HG03457 (cell line): ENCODE data around the gene AQP5.

ENCODE experiments used
- ATAC-seq: cut with Tn5 transposase; IDR thresholded peaks from one replicate; pipeline ENCODE4 v1.9.1; 2021; ENCODE audit warnings: moderate number of reproducible peaks; ENCODE audit not compliant: unreplicated experiment

Gene AQP5

DNA sequence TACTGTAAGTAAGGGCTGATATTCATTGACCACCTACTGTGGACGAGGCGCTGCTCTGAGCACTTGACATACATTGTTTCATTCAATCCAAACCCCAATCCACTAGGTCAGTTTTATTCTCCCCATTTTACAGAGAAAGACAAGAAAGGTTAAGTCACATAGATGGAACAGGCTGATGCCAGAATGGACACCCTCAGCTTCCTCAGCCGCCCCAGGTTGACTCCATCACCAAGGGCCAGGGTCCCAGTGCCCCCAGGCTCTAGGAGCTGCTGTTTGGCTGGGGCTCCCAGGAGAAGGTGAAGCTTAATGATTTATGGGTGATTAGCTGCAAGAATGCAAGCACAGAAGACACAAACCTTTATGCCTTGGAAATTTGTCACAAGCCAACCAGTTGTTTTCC, 11.8 kb upstream of the AQP5 start:
- ATAC-seq: no peak

GRCh38 chr12:49950273-49951251, 11.1 kb upstream of the AQP5 start, which contains the start of gene AQP2:
Gene AQP2 (plus strand): TSS chr12:49950737. CDS start chr12:49950831, 94 bp downstream.
- ATAC-seq: no peak

GRCh38 chr12:49951411-49952240, 10.0 kb upstream of the AQP5 start:
- no peak for ATAC-seq

DNA sequence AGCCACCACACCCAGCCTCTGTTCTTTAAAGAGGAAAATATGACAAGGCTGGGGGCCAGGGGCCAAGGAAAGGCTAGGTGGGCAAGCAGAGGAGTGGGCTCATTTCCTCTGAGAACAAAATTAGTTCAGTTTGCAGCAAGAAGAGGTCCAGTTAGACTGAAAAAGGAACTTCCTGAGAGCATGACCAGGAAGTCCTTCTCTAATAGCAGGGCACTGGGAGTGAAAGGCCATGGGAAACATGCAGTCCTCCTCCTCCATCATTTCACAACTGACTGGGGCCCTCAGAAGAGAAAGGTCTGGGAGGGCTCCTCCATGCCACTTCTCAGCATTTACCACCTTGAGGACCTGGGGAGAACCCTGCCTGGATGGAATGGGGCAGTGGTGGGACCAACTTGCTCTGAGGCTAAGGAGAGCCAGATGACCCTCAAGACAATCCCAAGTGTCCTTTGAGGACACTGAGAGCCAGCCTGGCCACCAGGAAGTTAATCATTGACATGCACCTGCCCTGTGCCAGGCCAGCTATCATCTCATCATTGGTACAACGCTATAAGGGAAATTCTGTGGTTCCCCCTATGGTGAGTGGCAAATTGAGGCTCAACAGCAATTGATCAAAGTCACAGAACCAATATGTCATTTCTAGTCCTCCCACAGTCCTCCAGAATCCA, 9.1 kb upstream of the AQP5 start:
- no peak for ATAC-seq

DNA sequence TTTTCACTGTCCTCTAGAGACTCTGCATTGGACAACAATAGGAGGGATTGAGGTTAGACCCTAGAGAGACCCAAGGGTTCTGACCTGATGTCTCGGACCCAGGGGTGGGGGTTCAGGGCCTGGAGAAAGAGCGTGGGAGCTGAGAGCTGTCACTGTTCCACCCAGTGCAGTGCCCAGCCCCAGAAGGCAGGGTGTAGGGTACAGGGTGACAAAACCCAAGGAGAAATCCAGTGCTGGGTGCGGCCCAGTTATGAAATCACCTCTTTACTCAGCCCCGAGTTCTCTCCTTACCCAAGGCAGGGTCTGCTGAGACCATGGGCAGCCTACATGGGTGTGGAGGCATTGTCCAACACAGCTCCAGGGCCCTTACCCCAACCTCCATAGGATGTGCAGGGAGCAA, 8.5 kb upstream of the AQP5 start:
- no peak for ATAC-seq

- no peak for ATAC-seq
Measured at GRCh38 chr12:49953961-49954846, 7.5 kb upstream of the AQP5 start.

DNA sequence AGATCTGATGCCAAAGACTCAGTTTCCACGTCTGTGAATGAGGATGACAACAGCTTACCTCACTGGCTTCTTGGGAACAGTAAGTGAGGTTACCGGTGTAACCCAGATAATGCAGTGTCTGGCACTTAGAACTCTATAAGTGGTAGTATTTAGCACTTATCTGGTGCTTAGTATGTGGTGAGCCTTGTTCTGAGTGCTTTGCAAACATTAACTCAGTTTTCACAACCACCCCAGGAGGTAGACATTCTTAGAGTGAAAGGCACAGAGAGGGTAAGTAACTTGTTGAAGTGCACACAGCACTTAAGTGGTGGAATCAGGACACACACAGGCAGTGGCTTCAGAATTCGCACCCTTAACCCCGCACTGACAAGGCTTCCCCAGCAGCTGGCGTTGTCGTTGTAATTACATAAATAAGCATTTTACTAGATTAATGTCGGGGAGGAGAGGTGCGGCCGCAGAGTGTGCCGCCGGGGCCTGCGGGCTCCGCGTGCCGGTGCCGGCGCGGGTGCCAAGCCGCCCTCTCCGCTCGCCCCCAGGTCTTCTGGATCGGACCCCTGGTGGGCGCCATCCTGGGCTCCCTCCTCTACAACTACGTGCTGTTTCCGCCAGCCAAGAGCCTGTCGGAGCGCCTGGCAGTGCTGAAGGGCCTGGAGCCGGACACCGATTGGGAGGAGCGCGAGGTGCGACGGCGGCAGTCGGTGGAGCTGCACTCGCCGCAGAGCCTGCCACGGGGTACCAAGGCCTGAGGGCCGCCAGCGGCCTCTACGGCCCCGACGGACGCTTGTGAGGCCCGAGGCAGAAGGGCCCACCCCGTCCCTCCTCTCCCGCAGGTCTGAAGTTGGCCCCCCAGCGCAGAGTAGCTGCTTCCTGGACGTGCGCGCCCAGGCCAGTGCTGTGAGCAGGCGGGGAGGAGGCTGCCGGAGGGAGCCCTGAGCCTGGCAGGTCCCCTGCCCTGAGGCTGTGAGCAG, 6.5 kb upstream of the AQP5 start:
- no peak for ATAC-seq

DNA sequence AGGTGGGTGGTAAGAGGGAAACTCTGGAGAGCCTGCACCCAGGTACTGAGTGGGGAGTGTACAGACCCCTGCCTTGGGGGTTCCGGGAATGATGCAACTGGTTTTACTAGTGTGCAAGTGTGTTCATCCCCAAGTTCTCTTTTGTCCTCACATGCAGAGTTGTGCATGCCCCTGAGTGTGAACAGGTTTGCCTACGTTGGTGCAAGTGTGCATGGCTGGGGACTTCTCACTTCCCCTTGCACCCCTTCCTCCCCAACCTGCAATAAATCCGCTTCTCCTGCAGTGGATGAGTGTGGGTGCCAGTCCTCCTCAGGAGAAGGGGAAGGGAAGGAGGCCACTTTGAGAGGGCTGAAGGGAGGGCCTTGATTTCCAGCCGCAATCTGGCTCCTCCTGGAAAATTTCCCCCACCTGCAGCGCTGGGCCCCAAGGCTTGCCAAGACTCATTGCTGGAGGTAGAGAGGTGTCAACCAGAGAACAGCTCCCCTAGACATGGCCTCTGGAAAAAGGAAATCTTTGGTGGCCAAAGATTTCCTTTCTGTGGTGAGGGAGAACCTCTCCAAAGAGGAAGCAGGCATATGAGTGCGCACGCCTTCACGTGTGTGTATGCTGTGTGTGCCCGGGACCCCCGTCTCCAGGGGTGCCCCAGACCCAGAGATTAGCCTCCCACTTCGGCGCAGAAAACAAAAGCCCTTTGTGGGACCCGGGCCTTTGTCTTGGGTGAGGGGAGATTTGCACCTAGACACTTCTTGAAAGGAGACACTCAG, 5.6 kb upstream of the AQP5 start:
- ATAC-seq: no peak

GRCh38 chr12:49956663-49957569, 4.8 kb upstream of the AQP5 start:
- no peak for ATAC-seq

- ATAC-seq: no peak
Measured at GRCh38 chr12:49957570-49957967, 4.1 kb upstream of the AQP5 start.

- ATAC-seq: no peak
Measured at GRCh38 chr12:49959685-49960473, 1.8 kb upstream of the AQP5 start.

GRCh38 chr12:49960474-49961110, 1.1 kb upstream of the AQP5 start:
- ATAC-seq: no peak

- no peak for ATAC-seq
Measured at GRCh38 chr12:49961993-49962764, 507 bp downstream of the AQP5 start.

DNA sequence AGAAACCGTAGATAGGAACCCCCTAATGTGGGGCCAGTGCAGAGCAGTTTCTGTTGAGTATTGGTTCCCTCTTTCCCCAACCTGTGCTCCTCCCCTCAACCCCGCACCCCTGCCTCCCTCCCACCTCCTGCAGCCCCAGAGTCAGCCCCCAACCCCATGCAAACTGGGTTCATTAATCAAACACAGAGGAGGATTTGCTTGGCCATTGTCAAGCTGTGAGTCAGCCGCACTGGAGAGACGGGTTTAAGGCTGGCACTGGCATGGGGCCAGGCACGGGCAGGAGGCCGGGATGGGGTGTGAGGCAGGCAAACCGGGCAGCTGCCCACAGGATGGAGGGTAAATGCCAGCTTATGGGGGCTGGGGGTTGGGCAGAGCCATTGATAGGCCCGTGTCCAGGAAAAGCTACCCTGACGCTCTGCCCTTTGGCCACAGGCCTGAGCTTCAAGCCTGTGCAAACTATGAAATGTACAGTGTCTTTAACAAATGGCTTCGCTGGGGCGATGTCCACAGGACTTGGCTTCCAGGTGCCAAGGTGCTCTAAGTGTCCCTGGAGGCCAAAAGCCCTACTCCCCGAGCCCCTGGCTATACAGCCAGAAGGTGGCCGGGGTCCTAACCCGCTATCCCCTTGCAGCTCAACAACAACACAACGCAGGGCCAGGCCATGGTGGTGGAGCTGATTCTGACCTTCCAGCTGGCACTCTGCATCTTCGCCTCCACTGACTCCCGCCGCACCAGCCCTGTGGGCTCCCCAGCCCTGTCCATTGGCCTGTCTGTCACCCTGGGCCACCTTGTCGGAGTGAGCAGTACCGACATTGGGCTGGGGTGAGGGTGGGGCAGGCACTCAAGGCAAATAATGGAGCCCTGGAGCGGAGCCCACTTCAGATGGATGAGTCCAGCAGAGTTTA, 1.4 kb downstream of the AQP5 start:
- ATAC-seq: no peak
